Thyroid gland (tissue), 4 donors: ENCODE data around the gene WNT3A. TPM values are rescaled to one million over a fixed set of nuclear protein-coding genes. Genes with fewer than 3 reads are reported as not detected.

Experiments used
- DNase-seq, 2 donors: peaks; one replicate each; pipeline ENCODE4 v3.0.0-alpha.2; 2019
- H3K27ac ChIP-seq, 3 donors: fragments of 200-600 bp; sonication (generic); 1 replicate in 2 of 3; 2 replicates in 1 of 3; pipeline ENCODE4 v1.5.1; 2016 to 2019; ENCODE audit warnings: mild to moderate bottlenecking in 1 of 3, moderate library complexity in 1 of 3
- H3K27me3 ChIP-seq: fragments of 200-600 bp; sonication (generic); one replicate; pipeline ENCODE4 v1.5.1; 2019
- H3K36me3 ChIP-seq, 2 donors: fragments of 200-600 bp; sonication (generic); one replicate each; pipeline ENCODE4 v1.5.1; 2016 to 2019
- H3K4me1 ChIP-seq, 2 donors: fragments of 200-600 bp; sonication (generic); one replicate each; pipeline ENCODE4 v1.5.1; 2017 to 2019
- H3K4me3 ChIP-seq, 3 donors: fragments of 200-600 bp; sonication (generic); replicated peaks in 1 of 3; 1 replicate in 2 of 3; 2 replicates in 1 of 3; pipeline ENCODE4 v1.5.1; 2016; ENCODE audit warnings: mild to moderate bottlenecking in 1 of 3
- H3K9me3 ChIP-seq: fragments of 200-600 bp; sonication (generic); one replicate; pipeline ENCODE4 v1.5.1; 2017
- POLR2A ChIP-seq, 2 donors: fragments of 450-650 bp; IDR thresholded peaks; one replicate each; pipeline ENCODE4 v1.6.1; 2017; ENCODE audit warnings: antibody characterized with exemption in 2 of 2, mild to moderate bottlenecking in 2 of 2, moderate library complexity in 1 of 2
- WGBS, 2 donors: methylation state at CpG; one replicate each; pipeline ENCODE4 v1.1.5; 2017; 5-methylcytosine and 5-hydroxymethylcytosine counted together
- intact Hi-C: fragments of 100-400 bp; cut with DNase I; formaldehyde crosslinking; loops from one replicate; pipeline ENCODE4 v1.15.1; 2023
- total RNA-seq, 4 donors: library from RNA; depleted of rRNA; stranded (reverse); fragments of >200 nt; gene quantifications; one replicate each; pipeline ENCODE4 v1.2.3, GENCODE V29; 2016
- TF ChIP-seq, protein P1 (sequence below), 6 experiments: fragments of 200-600 bp in 3 of 6; fragments of 450-650 bp in 3 of 6; sonication (generic) in 3 of 6; IDR thresholded peaks; one replicate each; pipeline ENCODE4 v1.5.1; 2016 to 2019; ENCODE audit warnings: antibody characterized with exemption in 6 of 6, mild to moderate bottlenecking in 2 of 6, inconsistent platforms in 1 of 6, moderate library complexity in 1 of 6

Gene WNT3A
- total RNA-seq, 4 donors from 2014 or later = not detected

DNA sequence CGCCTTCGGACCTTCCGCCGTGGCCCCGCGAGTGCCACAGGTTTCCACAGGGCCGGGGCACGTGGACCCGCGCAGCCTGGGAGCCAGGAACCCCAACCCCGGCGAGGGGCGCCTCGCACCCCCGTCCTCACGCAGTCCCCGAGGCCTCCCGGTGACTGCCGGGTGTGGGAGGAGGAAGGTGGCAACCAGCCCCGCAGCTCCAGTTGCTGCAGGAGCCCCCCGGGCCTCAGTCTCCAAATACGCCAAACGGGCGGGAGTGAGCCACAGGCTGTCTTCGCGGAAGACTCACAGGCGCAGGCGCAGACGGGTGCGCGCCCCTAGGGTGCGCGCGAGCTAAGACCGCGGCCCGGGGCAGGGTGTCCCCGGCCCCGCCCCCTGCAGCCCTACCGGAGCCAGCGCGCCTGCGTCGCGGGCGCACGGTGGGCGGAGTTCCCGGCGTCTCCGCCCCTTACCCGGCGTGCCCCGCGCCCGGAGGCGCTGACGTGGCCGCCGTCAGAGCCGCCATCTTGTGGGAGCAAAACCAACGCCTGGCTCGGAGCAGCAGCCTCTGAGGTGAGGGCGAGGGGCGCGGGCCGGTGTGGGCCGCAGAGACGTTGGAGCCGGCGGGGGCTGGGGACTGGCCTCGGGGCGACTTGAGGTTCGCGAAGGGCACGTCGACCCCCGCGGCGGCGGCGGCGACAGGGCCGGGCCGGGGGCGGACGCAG is 75.6 kb downstream of the WNT3A start, which contains the start of gene ARF1:
Gene ARF1, plus strand, starts transcription at position 495 of the 704 bp plus-strand sequence. CDS start 14,407 bp downstream, outside the sequence.
- Histone ChIP-seq H3K36me3 (no peaks in the 10 kb centered on the region), H3K27me3 (no peaks in the 10 kb centered on the region), H3K4me3 (peak within 1 kb of the TSS; percentile 97 to 100 (median 100)), H3K4me1 (peaks cover 44 to 52% of the 10 kb centered on the region in 2 donors), H3K27ac (peak within 1 kb of the TSS; percentile 98 to 99 (median 99)), H3K9me3 (no peaks in the 10 kb centered on the region)
- 0% methylated on average over 2 to 10 of the region's 87 CpGs for WGBS, 2 donors
- TF ChIP-seq, protein P1, sequence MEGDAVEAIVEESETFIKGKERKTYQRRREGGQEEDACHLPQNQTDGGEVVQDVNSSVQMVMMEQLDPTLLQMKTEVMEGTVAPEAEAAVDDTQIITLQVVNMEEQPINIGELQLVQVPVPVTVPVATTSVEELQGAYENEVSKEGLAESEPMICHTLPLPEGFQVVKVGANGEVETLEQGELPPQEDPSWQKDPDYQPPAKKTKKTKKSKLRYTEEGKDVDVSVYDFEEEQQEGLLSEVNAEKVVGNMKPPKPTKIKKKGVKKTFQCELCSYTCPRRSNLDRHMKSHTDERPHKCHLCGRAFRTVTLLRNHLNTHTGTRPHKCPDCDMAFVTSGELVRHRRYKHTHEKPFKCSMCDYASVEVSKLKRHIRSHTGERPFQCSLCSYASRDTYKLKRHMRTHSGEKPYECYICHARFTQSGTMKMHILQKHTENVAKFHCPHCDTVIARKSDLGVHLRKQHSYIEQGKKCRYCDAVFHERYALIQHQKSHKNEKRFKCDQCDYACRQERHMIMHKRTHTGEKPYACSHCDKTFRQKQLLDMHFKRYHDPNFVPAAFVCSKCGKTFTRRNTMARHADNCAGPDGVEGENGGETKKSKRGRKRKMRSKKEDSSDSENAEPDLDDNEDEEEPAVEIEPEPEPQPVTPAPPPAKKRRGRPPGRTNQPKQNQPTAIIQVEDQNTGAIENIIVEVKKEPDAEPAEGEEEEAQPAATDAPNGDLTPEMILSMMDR (IDR thresholded peaks at IDR 0.05) = peak in 1 of 6 experiments; percentile 18
- peak; percentile 85 to 95 for TF ChIP-seq POLR2A (IDR thresholded peaks at IDR 0.05)
- DNase-seq = peak; percentile 90 to 91
- intact Hi-C loops = loop anchor here (2.0 to 5.0 kb wide), 2 partner anchors 20 to 135 kb away; partner anchors contain the start of genes C1orf35 and WNT9A

DNA sequence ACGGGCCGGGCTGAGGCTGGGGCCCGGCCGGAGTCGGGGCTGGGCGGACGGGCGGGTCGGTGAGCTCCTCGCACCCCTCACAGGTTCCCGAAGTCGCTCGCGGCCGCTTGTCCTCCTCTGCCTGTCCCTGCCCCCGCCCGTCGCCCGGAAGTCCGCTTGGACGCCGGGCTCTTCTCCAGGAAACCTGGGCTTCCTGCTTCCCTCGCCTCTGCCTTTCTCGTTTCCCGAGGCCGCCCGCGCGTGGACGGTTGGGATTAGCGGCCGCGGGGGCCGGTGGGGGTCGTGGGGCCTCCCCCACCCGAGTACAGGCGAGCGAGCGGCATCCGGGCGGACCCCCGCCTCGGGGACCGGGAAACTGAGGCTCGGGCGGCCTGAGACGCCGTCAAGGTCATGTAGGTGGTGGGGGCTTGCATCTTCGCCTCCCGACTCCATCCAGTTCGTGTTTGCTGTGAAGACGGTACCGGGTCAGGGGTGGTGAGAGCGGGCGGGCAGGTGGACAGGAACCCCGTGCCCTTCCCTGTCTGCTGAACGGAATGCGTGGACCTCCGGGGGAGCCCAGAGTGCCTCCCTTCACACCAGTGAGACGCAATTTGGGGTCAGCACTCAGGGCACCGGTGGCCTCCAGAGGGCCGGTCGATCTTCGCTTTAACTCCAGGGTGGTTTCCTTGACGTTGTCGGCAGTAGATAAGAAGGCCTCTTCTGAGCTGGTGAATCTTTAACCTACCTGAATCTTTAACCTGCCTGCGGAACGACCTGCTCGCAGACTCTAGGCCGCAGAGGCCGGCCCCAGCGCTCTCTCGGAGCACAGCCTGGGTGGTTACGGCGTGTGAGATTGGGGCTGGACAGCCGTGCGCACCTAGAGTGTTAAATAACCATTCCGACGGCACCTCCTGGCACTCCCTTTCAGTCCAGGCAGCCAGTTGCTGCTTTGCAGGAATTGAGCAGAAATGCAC is 76.4 kb downstream of the WNT3A start:
- intact Hi-C loops = loop anchor here (2.0 to 5.0 kb wide), 2 partner anchors 20 to 136 kb away; partner anchors contain the start of genes C1orf35 and WNT9A

DNA sequence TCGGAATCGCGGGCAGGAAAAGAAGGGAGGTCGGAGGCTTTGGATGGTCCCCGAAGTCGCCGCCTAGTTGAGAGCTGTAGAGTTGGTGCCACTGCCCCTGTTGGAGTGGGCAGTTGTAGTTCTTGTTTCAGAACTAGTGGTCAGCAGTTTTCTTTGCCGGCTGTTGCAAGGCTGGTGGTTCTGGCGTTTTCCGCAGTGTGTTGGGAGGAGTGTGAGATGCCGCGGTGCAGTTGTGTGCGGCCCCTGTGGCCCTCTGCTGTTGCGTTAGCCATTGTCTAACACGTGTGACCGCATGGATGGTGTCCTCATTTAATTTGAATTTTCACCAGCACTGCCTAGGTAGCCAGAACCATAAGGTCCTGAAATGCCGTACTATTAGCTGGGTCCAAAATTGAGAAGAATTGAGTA is 77.1 kb downstream of the WNT3A start:
- H3K4me1 ChIP-seq = peaks cover 55 to 63% of the 10 kb centered on the region in 2 donors
- 1 to 5% methylated on average over 12 to 17 of the region's 17 CpGs for WGBS, 2 donors
- peak in 1 of 2 donors; percentile 13 for TF ChIP-seq POLR2A (IDR thresholded peaks at IDR 0.05)
- TF ChIP-seq, protein P1 (IDR thresholded peaks at IDR 0.05) = no peak

More for the DNA sequence above, 76.4 kb downstream of the WNT3A start:
- Histone ChIP-seq H3K36me3 (no peaks in the 10 kb centered on the region), H3K4me1 (peaks cover 50 to 61% of the 10 kb centered on the region in 2 donors), H3K27ac (peak overlapping the region; percentile 98 to 99 (median 99)), H3K27me3 (no peaks in the 10 kb centered on the region), H3K4me3 (peak overlapping the region; percentile 97 to 100 (median 100)), H3K9me3 (no peaks in the 10 kb centered on the region)
- WGBS, 2 donors = 0 to 2% methylated on average over 12 to 34 of the region's 79 CpGs
- peak; percentile 62 to 68 for DNase-seq
- TF ChIP-seq, protein P1 (IDR thresholded peaks at IDR 0.05) = no peak
- no peak for TF ChIP-seq POLR2A (IDR thresholded peaks at IDR 0.05)

DNA sequence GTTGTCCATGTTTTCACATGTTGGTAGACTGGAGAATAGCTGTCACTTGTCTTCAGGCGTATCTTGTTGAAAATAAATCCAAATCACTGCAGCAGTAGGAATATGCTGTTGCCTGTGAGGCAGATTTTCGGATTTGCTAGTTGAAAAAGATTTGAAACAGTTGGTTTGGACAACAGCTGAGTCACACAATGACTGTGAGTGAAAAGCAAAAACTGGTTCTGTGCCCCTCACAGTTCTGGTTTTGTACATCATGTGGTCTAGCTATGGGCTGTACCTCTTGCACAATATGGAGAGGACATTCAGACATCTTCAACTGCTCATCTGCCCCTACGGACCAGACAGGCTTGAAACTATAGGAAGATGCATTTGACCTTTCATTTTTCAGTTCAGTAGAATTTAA is 77.5 kb downstream of the WNT3A start:
- WGBS, 2 donors = 19 to 33% methylated on average over 3 of the region's 3 CpGs
- no peak for DNase-seq
- TF ChIP-seq POLR2A (IDR thresholded peaks at IDR 0.05) = no peak
- TF ChIP-seq, protein P1 (IDR thresholded peaks at IDR 0.05) = no peak
- Histone ChIP-seq H3K27me3 (no peaks in the 10 kb centered on the region), H3K4me1 (peaks cover 60 to 65% of the 10 kb centered on the region in 2 donors), H3K27ac (peak overlapping the region in 2 of 3 donors; percentile 98 to 99), H3K4me3 (peak overlapping the region in 2 of 3 donors; percentile 100), H3K9me3 (no peaks in the 10 kb centered on the region), H3K36me3 (no peaks in the 10 kb centered on the region)
- intact Hi-C loops = loop anchor here (5.0 kb wide), 1 partner anchor 137 kb away; the partner anchor contains the start of gene WNT9A

More for the DNA sequence above, 77.1 kb downstream of the WNT3A start:
- intact Hi-C loops = loop anchor here (2.0 to 5.0 kb wide), 2 partner anchors 19 to 137 kb away; partner anchors contain the start of genes C1orf35 and WNT9A
- Histone ChIP-seq H3K36me3 (no peaks in the 10 kb centered on the region), H3K4me3 (peak overlapping the region; percentile 97 to 100 (median 100)), H3K9me3 (no peaks in the 10 kb centered on the region), H3K27ac (peak overlapping the region in 2 of 3 donors; percentile 98 to 99), H3K27me3 (no peaks in the 10 kb centered on the region)
- DNase-seq = peak; percentile 34 to 47
